AG04449 (cell line): ENCODE measurements around the gene KIF15.
"Not testable (repeated sequence)": the region's sequence is repeated elsewhere in the genome, so short reads cannot be mapped to it uniquely, and the experiment has no call there.

ENCODE experiments used
- CTCF ChIA-PET: fragments of 350-600 bp; formaldehyde crosslinking; extraction: SDS; loops from one replicate; lab custom pipeline; 2021; ENCODE audit warnings: antibody characterized with exemption; lab: Yijun Ruan, JAX
- POLR2A ChIA-PET: fragments of 400-600, 350-600 bp; formaldehyde crosslinking; extraction: SDS; loops from one replicate; lab custom pipeline; 2020; ENCODE audit warnings: antibody characterized with exemption, inconsistent platforms; lab: Yijun Ruan, JAX
- DNase-seq: peaks from one replicate; pipeline ENCODE4 v3.0.0-alpha.2; 2010; ENCODE audit warnings: low read depth, low spot score
- H3K4me3 ChIP-seq: 2 replicates; pipeline ENCODE4 v1.5.1; 2011; ENCODE audit warnings: low read depth, mild to moderate bottlenecking, control low read depth, low read length
- CTCF ChIP-seq: IDR thresholded peaks from one replicate; pipeline ENCODE4 v1.5.1; 2011; ENCODE audit warnings: mild to moderate bottlenecking, moderate library complexity, low read length, control low read depth, inconsistent platforms; ENCODE audit not compliant: insufficient read depth; ENCODE audit errors: missing control alignments

The KIF15 gene

GRCh38 chr3:44814751-44815150 is 53.2 kb downstream of the KIF15 start:
- ChIA-PET POLR2A (no interaction called here), CTCF (interaction anchor here (0.8 kb wide), 1 partner anchor 92 kb away, joined by 3 read pairs; no protein-coding TSS in a partner anchor)
- TF ChIP-seq CTCF, result no peak
- no peak overlapping the region for H3K4me3 ChIP-seq
- DNase-seq, result no peak

GRCh38 chr3:44816334-44816733 is 54.7 kb downstream of the KIF15 start:
- CTCF ChIA-PET, H3K4me3 ChIP-seq, DNase-seq, POLR2A ChIA-PET: not testable (repeated sequence)

- CTCF ChIA-PET, H3K4me3 ChIP-seq, DNase-seq, POLR2A ChIA-PET: not testable (repeated sequence)
These were observed 59.6 kb downstream of the KIF15 start for GRCh38 chr3:44821206-44821605.

GRCh38 chr3:44825264-44825925 is 63.8 kb downstream of the KIF15 start:
- peak; percentile 50 for DNase-seq
- TF ChIP-seq CTCF, result no peak
- ChIA-PET POLR2A (no interaction called here), CTCF (interaction anchor here (1.0 kb wide), 1 partner anchor 89 kb away, joined by 4 read pairs; no protein-coding TSS in a partner anchor)
- no peak overlapping the region for H3K4me3 ChIP-seq

- DNase-seq, result no peak
- no peak for TF ChIP-seq CTCF
- H3K4me3 ChIP-seq, result no peak overlapping the region
- ChIA-PET CTCF (interaction anchor here (1.0 kb wide), 1 partner anchor 88 kb away, joined by 4 read pairs; no protein-coding TSS in a partner anchor), POLR2A (interaction anchor here (0.6 kb wide), 1 partner anchor 87 kb away, joined by 3 read pairs; no protein-coding TSS in a partner anchor)
These were observed 65.6 kb downstream of the KIF15 start for GRCh38 chr3:44827196-44827595.

GRCh38 chr3:44831232-44831631 is 69.6 kb downstream of the KIF15 start:
- ChIA-PET CTCF (no interaction called here), POLR2A (no interaction called here)

GRCh38 chr3:44832032-44832431 is 70.4 kb downstream of the KIF15 start:
- no peak for DNase-seq
- H3K4me3 ChIP-seq, result no peak overlapping the region
- TF ChIP-seq CTCF, result no peak
- ChIA-PET POLR2A (no interaction called here), CTCF (no interaction called here)

More at GRCh38 chr3:44831232-44831631, 69.6 kb downstream of the KIF15 start:
- H3K4me3 ChIP-seq, result no peak overlapping the region
- no peak for TF ChIP-seq CTCF
- DNase-seq, result no peak
